Measurements from ENCODE around the gene ZFPM1.

The ZFPM1 gene

DNA sequence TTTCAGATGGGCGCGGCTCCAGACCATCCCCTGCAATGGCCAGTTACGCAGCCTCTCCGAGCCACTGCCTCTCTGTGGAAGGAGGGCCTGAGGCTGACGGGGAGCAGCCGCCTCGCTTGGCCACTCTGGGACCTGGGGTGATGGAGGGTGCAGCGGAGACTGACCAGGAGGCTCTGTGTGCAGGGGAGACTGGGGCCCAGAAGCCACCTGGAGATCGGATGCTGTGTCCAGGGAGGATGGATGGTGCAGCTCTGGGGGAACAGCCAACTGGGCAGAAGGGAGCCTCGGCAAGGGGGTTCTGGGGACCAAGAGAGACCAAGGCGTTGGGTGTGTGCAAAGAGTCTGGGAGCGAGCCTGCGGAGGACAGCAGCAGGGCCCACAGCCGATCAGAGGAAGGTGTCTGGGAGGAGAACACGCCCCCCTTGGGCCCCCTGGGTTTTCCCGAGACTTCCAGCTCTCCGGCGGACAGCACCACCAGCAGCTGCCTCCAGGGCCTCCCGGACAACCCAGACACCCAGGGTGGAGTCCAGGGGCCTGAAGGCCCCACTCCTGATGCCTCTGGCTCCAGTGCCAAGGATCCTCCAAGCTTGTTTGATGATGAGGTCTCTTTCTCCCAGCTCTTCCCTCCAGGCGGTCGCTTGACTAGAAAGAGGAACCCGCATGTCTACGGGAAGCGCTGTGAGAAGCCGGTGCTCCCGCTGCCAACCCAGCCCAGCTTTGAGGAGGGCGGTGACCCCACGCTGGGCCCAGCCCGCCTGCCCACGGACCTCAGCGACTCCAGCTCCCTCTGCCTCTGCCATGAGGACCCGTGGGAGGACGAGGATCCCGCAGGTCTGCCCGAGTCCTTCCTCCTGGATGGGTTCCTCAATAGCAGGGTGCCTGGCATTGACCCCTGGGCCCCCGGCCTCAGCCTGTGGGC, 17.4 kb upstream of the ZFPM1 start:
- no peak for DNase-seq

DNA sequence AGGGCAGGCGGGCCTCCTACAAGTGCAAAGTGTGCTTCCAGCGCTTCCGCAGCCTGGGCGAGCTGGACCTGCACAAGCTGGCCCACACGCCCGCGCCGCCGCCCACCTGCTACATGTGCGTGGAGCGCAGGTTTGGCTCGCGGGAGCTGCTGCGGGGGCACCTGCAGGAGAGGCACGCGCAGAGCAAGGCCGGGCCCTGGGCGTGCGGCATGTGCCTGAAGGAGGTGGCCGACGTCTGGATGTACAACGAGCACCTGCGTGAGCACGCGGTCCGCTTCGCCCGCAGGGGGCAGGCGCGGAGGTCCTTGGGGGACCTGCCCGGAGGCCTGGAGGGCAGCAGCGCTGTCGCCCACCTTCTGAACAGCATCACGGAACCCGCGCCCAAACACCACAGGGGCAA, 16.3 kb upstream of the ZFPM1 start:
- no peak for DNase-seq

DNA sequence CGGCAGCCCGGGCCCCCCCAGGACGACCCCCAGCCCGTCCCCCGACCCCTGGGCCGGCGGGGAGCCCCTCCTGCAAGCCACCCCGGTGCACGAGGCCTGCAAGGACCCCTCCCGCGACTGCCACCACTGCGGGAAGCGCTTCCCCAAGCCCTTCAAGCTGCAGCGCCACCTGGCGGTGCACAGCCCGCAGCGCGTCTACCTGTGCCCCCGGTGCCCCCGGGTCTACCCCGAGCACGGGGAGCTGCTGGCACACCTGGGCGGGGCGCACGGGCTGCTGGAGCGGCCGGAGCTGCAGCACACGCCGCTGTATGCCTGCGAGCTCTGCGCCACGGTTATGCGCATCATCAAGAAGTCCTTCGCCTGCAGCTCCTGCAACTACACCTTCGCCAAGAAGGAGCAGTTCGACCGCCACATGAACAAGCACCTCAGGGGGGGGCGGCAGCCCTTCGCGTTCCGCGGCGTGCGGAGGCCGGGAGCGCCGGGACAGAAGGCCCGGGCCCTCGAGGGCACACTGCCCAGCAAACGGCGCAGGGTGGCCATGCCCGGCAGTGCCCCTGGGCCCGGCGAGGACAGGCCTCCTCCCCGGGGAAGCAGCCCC, 15.6 kb upstream of the ZFPM1 start:
- DNase-seq, result peak; percentile 41

GRCh38 chr16:88438084-88438870, 14.8 kb upstream of the ZFPM1 start:
- DNase-seq, result no peak

DNA sequence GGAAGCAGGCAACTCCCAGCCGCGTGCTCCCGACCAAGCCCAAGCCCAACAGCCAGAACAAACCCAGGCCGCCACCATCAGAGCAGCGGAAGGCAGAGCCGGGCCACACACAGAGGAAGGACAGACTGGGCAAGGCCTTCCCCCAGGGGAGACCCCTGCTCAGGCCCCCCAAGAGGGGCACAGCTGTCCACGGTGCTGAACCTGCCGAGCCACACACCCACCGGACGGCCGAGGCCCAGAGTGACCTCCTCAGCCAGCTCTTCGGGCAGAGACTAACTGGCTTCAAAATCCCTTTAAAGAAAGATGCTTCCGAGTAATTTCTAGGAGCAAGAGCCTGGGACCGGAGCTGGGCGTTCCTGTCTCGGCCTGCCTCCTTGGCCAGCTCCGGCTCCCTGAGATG, 14.1 kb upstream of the ZFPM1 start:
- DNase-seq, result no peak

GRCh38 chr16:88439706-88440105, 13.4 kb upstream of the ZFPM1 start:
- DNase-seq, result no peak

- no peak for DNase-seq
Observed at GRCh38 chr16:88440111-88440510, 13.0 kb upstream of the ZFPM1 start.

GRCh38 chr16:88440686-88441405, 12.2 kb upstream of the ZFPM1 start:
- DNase-seq, result no peak

- DNase-seq, result no peak
Observed at GRCh38 chr16:88441460-88441859, 11.6 kb upstream of the ZFPM1 start.

DNA sequence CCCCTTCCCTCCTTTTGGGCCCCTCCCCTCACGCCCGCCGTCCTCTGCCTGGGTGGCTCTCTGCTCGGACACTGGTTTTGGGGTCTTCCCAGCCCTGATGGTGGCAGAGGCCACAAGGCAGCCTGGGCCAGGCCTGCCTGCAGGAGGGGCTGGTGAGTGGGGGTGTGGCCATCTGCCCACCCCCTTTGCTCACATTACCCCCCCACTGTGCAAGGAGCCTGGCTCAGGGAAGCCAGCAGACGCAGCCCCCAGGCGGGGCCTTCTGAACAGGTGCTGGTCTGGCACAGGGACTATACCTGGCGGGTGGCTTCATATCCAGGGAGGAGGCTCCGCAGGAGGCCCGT, 10.7 kb upstream of the ZFPM1 start:
- DNase-seq, result no peak

DNA sequence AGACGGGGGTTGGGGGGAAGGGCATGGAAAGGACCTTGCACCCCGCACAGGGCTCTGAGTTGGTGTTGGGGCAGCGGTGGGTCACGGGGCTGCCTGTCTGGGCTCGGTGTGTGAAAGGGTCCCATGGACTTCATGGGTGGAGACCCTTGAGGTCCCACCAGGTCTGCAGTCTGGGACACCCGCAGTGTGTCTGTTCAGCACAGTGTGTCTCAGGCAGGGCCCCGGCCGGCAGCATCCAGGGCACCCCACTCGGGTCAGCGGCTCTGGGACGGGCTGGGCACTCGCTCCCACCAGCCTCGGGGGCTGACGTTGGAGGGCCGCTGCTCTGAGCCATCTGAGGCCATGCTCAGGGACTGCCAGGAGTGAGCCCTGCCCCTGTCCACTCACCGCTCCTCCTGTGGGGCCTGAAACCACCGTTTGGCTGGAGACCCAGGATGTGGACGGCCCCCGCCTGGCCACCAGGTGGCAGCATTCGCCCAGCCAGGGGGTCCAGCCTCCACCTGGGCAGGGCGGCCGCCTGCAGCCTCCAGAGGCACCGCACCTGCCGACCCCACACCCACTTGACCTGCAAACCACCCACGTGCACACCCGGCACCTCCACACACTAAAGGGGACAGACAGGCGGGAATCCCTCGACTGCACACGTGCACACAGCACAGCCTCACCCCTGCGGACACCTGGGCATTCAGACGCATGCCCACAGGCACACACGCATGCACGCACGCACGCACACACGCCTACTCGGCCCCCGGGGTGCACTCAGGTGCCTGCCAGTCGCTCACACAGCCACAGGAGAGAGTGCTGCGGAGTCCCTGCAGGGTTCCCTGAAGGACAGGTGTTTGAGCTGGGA, 10.1 kb upstream of the ZFPM1 start:
- peak; percentile 60 for DNase-seq

GRCh38 chr16:88444826-88445582, 8.1 kb upstream of the ZFPM1 start:
- no peak for DNase-seq

GRCh38 chr16:88445583-88445960, 7.5 kb upstream of the ZFPM1 start:
- DNase-seq, result no peak

- no peak for DNase-seq
Observed at GRCh38 chr16:88446061-88446460, 7.0 kb upstream of the ZFPM1 start.

DNA sequence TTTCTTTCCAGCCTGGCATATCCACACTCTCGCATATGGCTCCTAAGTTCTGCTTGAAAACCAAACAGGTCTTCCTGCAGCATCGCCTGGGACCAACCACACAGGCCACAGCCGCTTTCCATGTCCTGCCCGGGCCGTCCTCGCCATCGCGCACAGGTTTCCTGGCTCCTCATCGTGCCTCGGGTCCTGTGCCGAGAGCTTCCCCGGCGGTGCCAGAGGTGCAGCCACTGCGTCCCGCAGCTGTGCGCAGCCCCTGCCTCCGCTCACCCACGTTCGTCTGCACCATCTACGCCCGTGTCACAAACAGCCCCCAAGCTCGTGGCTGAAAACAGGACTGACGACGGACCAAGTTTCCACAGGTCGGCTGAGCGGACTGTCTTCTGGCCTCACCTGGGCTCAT, 6.3 kb upstream of the ZFPM1 start:
- DNase-seq, result no peak

DNA sequence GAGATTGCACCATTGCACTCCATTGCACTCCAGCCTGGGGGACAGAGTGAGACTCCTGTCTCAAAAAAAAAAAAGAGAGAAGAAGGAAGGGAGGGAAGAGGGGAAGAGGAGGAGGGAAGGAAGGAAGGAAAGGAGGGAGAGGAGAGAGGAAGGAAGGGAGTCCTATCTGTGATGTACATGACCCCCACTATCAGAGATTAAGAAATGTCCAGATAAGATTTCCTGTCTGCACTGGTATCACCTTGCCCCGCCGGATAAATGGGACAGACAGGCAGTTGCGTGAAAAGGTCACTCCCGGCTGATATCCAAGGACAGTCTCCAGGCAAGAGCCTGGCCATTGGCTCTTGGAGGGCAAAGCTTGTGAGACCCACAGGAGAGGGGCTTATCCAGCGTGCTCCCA, 5.2 kb upstream of the ZFPM1 start:
- DNase-seq, result no peak

- DNase-seq, result no peak
Observed at GRCh38 chr16:88448461-88449266, 4.4 kb upstream of the ZFPM1 start.

DNA sequence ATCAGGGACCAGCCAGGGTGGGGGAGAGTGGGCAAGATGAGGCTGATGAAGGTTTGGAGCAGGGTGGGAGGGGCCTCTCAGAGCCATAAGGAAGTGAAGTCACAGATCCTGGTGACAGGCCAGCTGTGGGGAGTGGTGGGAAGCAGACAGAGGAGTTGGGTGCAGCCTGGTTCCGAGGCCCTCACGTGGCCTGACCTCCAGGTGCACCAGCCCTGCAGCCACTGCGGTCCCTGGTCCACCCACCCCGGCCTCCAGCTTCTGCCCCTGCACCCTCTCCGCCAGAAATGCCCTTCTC, 3.9 kb upstream of the ZFPM1 start:
- DNase-seq, result no peak

DNA sequence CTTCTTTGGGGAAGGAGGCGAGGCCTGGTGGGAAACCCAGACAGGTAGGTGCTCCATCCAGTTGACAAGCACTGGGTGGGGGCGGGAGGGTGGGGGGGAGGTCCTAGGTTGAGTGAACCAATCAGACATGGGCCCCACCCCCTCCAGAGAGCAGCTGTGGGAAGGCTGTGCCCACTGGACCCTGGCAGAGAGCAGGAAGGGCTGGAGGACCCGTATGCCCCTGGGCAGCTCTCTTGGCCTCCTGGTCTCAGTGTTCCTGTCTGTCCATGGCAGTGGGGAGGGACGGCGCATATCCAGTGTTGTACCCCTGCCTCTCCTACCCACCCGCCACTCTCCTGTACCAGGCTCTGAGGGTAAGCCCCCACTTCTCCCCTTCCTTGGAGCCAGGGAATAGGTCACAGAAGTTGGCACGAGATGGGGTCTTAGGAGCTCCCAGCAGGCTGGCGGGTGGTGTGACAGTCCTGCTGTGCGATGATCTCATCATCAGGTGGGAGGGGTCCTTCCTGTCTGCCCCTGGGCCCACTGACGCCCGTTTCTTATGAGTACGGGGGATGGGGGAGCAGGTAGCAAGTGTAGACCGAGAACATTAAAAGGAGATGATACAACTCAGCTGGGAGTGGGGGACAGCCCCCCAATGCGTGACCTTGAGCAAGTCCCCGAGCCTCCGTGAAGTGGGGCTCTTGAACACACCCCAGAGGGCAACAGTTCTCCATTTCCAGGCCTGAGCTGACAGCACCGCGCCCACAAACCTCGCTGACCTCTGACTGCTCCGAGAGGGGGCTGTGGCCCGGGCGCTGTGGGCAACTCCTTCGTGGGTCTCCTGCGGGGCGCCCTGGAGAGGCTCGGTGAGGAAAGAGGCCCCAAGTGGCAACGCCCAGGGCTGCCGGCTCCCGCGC, 1.2 kb upstream of the ZFPM1 start:
- DNase-seq, result no peak

Data from NCI-H1092 treated with DMSO at 0.1 percent for 48 hours (cell line).